Hematopoietic multipotent progenitor cell treated with erythropoietin and hydrocortisone succinate and interleukin-3 and kit ligand, for 15 days (in vitro differentiated cells): Measurements from ENCODE around the gene ENPEP.
A peak's percentile ranks its signal among the peaks of the same experiment; 100 is the strongest.
"Not testable (repeated sequence)": the region's sequence is repeated elsewhere in the genome, so short reads cannot be mapped to it uniquely, and the experiment has no call there.

ENCODE experiments used
- DNase-seq: peaks from one replicate; pipeline ENCODE4 v3.0.0-alpha.2; 2015; ENCODE audit warnings: low spot score

ENPEP gene

GRCh38 chr4:110516106-110516922, 40.4 kb downstream of the ENPEP start:
- peak; percentile 78 for DNase-seq

GRCh38 chr4:110518889-110519490, 43.0 kb downstream of the ENPEP start:
- peak; percentile 47 for DNase-seq

GRCh38 chr4:110520886-110521285, 44.9 kb downstream of the ENPEP start:
- no peak for DNase-seq

- DNase-seq, result no peak
These were observed 50.6 kb downstream of the ENPEP start for GRCh38 chr4:110526589-110526988.

- no peak for DNase-seq
These were observed 51.2 kb downstream of the ENPEP start for GRCh38 chr4:110527156-110527555.

GRCh38 chr4:110532901-110533589, 57.1 kb downstream of the ENPEP start:
- no peak for DNase-seq

GRCh38 chr4:110533590-110533910, 57.6 kb downstream of the ENPEP start:
- no peak for DNase-seq

- no peak for DNase-seq
These were observed 58.0 kb downstream of the ENPEP start for GRCh38 chr4:110533940-110534339.

- no peak for DNase-seq
These were observed 64.6 kb downstream of the ENPEP start for GRCh38 chr4:110540581-110540980.

- DNase-seq, result no peak
These were observed 65.1 kb downstream of the ENPEP start for GRCh38 chr4:110540982-110541451.

GRCh38 chr4:110543577-110543976, 67.6 kb downstream of the ENPEP start:
- no peak for DNase-seq

- no peak for DNase-seq
These were observed 68.6 kb downstream of the ENPEP start for GRCh38 chr4:110544594-110544993.

- DNase-seq, result no peak
These were observed 74.3 kb downstream of the ENPEP start for GRCh38 chr4:110550260-110550659.

GRCh38 chr4:110553197-110553596, 77.2 kb downstream of the ENPEP start:
- no peak for DNase-seq

GRCh38 chr4:110567214-110567613, 91.3 kb downstream of the ENPEP start:
- no peak for DNase-seq

GRCh38 chr4:110576696-110577095, 100.7 kb downstream of the ENPEP start:
- DNase-seq, result not testable (repeated sequence)

- DNase-seq, result no peak
These were observed 110.3 kb downstream of the ENPEP start for GRCh38 chr4:110586131-110586850.

- no peak for DNase-seq
These were observed 111.8 kb downstream of the ENPEP start for GRCh38 chr4:110587666-110588285.

GRCh38 chr4:110589297-110589696, 113.3 kb downstream of the ENPEP start:
- DNase-seq, result no peak

GRCh38 chr4:110595583-110595982, 119.6 kb downstream of the ENPEP start:
- DNase-seq, result no peak

GRCh38 chr4:110596431-110596830, 120.5 kb downstream of the ENPEP start:
- DNase-seq, result no peak

GRCh38 chr4:110597582-110597981, 121.6 kb downstream of the ENPEP start:
- no peak for DNase-seq
